HG03135 (cell line): ENCODE data around the gene KIF18B.

Experiments used
- ATAC-seq: cut with Tn5 transposase; IDR thresholded peaks from one replicate; pipeline ENCODE4 v1.9.1; 2021; ENCODE audit warnings: mild to moderate bottlenecking, moderate library complexity; ENCODE audit not compliant: unreplicated experiment

The KIF18B gene

GRCh38 chr17:44884941-44885340 is 62.6 kb downstream of the KIF18B start:
- no peak for ATAC-seq

- ATAC-seq = no peak
Observed at GRCh38 chr17:44881145-44881544, 66.4 kb downstream of the KIF18B start.

GRCh38 chr17:44880062-44880461 is 67.5 kb downstream of the KIF18B start:
- no peak for ATAC-seq

GRCh38 chr17:44879376-44879775 is 68.2 kb downstream of the KIF18B start:
- no peak for ATAC-seq

- no peak for ATAC-seq
Observed at GRCh38 chr17:44878627-44879221, 68.8 kb downstream of the KIF18B start.

- ATAC-seq = no peak
Observed at GRCh38 chr17:44877121-44877520, 70.5 kb downstream of the KIF18B start.

GRCh38 chr17:44875761-44876160 is 71.8 kb downstream of the KIF18B start:
- no peak for ATAC-seq
